SK-N-SH treated with all-trans-retinoic acid at 6 μM for 48 hours (cell line): Measurements from ENCODE around the gene COMMD4.

Experiments
- CREB5 ChIP-seq: fragments of 250-450 bp; sonication (Bioruptor Pico); IDR thresholded peaks from 2 replicates; pipeline ENCODE4 v1.5.1; 2020; ENCODE audit warnings: low read depth, mild to moderate bottlenecking, moderate library complexity
- TSHZ2 ChIP-seq: fragments of 250-450 bp; sonication (Bioruptor Pico); IDR thresholded peaks from 2 replicates; pipeline ENCODE4 v1.5.0; 2020; ENCODE audit warnings: mild to moderate bottlenecking, moderate library complexity

GRCh38 chr15:75380773-75381172, 44.9 kb downstream of the COMMD4 start:
- TF ChIP-seq CREB5 (CRISPR knock-in tag): no peak
- no peak for TF ChIP-seq TSHZ2 (CRISPR knock-in tag)
